GM12872 (cell line): Measurements from ENCODE around the gene C2orf81.
A peak's percentile ranks its signal among the peaks of the same experiment; 100 is the strongest.

Source experiments
- TF ChIP-seq, protein P1 (sequence below): IDR thresholded peaks from 3 replicates; pipeline ENCODE4 v1.5.1; 2011; ENCODE audit warnings: low read depth, mild to moderate bottlenecking, low read length, moderate library complexity; ENCODE audit not compliant: insufficient read depth

The C2orf81 gene

DNA sequence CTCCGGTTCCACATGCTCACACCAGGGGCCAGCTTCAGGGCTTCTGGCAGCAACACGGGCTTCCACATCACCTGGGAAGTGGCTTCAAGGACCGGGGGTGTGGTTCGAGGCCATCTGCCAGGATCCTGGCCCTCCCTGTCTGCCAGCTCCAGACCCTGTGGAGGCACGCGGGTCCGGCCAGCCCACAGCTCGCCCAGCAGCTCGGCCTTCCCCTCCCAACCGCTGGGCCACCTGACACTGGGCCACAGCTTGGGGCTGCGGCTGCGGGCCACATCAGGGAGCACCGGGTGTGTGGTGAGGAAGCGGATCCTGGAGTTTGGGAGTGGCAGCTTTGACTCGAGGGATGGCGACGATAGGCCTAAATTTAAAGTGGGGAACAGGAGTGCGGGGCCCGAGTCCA lies 7.0 kb downstream of the C2orf81 start:
- TF ChIP-seq, protein P1, sequence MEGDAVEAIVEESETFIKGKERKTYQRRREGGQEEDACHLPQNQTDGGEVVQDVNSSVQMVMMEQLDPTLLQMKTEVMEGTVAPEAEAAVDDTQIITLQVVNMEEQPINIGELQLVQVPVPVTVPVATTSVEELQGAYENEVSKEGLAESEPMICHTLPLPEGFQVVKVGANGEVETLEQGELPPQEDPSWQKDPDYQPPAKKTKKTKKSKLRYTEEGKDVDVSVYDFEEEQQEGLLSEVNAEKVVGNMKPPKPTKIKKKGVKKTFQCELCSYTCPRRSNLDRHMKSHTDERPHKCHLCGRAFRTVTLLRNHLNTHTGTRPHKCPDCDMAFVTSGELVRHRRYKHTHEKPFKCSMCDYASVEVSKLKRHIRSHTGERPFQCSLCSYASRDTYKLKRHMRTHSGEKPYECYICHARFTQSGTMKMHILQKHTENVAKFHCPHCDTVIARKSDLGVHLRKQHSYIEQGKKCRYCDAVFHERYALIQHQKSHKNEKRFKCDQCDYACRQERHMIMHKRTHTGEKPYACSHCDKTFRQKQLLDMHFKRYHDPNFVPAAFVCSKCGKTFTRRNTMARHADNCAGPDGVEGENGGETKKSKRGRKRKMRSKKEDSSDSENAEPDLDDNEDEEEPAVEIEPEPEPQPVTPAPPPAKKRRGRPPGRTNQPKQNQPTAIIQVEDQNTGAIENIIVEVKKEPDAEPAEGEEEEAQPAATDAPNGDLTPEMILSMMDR: no peak

DNA sequence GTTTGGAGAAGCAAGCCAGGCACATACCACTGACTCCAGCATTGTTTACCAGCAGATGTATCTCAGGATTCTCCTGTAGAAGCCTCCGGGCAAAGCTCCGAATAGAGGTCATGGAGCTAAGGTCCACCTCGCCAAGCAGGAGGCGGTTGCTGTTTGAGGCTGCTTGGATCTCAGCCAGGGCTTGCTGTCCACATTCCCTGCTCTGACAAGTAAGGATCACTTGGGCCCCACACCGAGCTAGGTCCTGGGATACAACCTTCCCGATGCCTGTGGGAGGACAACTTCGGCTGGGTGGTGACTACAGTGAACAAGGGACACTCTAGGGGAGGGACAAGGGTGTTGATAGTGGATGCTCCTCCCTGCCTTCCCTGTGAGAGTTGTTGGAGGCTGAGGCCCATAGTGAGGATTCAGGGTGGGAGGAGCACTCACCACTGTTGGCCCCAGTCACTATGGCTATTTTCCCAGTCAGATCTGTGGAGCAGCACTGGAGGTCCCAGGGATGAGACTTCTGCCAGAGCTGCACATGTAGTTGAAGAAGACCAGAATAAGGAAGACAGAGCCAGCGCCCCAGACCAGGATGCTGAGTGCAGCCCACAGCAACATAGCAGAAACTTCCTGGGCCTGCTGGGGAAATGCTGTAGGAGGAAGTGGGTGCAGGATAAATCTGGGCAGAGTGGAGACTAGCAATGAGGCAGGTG lies 8.3 kb downstream of the C2orf81 start:
- TF ChIP-seq, protein P1: no peak

DNA sequence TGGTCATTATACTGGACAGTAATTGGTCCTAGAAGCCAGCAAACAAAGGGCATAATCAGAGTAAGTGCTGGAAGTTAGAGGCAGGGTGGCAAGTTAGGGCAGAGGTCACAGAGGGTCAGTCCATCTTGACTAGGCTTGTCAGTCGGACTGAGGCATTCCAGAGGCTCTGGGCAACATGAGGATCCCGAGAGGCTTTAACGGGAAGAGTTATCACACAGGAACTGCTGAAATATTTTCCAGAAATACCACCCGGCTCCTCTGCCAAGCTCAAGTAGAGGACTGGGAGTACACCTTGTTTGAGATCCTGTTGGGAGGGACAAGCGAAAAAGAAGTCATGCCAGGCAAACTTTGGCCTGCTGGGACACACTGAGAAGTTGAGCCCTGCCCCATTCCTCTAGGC lies 13.7 kb downstream of the C2orf81 start:
- TF ChIP-seq, protein P1: no peak

DNA sequence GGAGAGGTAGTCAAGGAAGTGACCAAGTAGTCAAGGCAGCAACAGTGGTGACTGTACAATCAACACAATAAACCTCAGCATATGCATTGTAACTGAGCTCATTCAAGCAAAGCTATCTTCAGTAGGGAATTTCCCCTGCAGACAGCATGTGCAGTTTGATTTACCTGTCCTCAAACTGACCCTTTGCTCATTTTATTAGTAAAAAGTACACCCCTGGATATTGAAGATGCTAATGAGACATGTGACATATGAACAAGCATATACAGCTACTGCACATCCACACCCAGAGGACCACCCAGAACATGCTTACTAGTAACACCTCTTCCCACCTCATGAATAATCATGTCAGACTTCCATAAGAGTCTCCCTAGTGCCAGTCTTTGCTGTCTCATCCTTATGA lies 15.4 kb downstream of the C2orf81 start:
- TF ChIP-seq, protein P1: no peak

DNA sequence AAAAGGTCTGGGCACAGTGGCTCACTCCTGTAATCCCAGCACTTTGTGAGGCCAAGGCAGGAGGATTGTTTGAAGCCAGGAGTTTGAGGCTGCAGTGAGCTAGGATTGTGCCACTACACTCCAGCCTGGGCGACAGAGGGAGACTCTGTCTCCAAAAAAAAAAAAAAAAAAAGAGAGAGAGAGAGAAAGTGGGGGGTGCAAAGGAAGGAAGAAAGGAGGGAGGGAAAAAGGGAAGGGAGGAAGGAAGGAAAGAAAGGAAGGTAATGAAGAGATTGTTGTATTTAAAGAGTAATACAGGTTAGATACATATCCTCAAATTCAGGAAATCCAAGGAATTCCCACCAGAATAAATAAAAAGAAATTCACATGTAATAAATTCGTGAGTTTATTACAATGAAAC lies 19.5 kb downstream of the C2orf81 start:
- TF ChIP-seq, protein P1: no peak

DNA sequence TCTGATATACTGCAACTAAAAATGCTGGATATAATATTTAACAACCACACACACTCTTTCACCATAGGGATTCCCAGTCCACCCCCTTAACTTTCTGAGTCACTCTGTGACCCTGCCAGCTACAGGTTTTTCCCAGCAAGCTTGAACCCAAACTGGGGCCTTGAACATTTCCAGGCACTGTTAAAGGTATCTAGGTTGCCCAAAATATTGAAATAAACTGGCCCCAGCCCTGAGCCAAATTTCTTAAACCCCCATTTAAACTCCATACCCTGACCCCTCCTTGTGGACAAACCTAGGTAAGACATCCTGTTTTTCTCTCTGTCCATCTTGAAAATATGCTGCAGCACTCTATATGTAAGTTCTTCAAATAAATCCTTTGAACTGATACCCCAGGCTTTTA lies 21.6 kb downstream of the C2orf81 start:
- TF ChIP-seq, protein P1: peak; percentile 71

DNA sequence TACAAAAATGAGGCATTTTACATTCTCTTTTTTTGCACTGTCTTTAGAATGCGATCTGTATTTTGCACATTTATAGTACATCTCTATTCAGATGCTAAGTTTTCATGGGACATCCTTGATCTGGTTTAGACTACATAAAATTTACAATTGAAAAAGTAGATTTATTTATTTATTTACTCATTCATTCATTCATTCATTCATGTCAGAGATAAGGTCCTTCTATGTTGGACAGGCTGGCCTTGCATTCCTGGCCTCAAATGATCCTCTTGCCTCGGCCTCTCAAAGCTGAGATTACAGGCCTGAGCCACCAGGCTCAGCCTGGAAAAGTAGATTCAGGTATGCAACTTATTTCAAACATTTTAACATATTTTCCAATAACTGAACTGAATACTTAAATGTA lies 25.3 kb downstream of the C2orf81 start:
- TF ChIP-seq, protein P1: no peak
